ENCODE results near the gene ZC3H11A.
A peak's percentile ranks its signal among the peaks of the same experiment; 100 is the strongest.
"Not testable (repeated sequence)": the region's sequence is repeated elsewhere in the genome, so short reads cannot be mapped to it uniquely, and the experiment has no call there.

ZC3H11A gene

DNA sequence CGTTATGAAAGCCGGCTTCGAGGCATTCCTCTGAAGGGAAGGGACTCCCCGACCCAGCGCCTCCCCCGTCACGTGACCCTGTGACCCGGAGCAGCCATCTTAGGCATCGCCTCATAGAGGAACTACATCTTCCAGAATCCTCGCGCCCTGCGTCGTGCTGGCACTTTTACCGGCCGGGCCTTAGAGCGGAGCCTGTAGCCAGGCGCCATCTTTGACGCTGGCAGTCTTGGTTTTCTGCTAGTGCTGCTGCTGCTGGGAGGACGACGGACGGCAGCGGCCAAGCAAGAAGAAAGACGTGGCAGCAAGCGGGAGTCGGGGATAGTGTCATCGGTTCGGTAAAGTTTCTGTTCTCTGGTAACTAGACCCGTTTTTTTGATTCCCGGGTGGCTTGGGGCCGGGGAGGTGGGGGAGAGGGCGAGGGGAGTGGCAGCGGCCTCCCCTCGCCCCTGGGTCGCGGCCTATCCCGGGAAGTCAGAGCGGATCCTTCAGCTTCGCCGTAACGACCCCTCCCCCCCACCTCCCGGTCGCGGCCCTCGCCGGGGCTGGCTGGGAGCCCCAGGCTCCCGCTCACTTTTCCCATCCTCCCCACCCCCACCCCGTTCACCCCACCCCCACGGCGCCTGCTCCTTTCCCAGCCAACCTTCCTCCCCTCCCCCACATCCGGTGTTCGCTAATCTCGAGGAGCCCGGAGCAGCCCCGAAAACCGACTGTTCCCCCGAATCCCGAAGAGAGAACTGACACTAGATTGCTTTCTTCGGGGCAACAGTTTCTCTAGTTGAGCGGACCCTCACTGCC, at the start of gene ZC3H11A, which contains the start of gene ZBED6:
Gene ZC3H11A (plus strand): TSS at position 183 of the 795 bp plus-strand sequence. CDS start 21,448 bp downstream, outside the sequence.
Gene ZBED6 (plus strand): TSS at position 183 of the 795 bp plus-strand sequence. CDS start 1,900 bp downstream, outside the sequence.
- DNase-seq (ENCODE audit: low read depth), result peak; percentile 98

DNA sequence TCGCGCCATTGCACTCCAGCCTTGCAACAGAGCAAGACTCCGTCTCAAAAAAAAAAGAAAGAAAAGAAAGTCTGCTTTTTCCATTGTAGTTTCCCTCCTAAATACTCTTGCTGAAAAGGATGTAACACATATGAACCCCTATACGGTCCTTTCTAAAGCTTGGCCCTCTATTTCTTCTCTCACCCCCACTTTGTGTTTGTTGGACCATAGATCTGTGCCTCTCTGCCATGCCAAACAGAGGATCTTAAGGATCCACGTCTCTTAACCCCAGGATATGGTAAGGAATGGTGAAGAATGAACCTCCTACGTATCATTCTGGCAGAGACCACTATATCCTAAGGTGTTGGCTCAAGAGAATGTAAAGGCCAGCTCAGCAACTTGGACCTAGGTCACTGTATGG, 49.1 kb upstream of the ZC3H11A start:
- no peak for DNase-seq (ENCODE audit: low read depth)

GRCh38 chr1:203751051-203751450, 44.4 kb upstream of the ZC3H11A start:
- DNase-seq (ENCODE audit: low read depth), result no peak

GRCh38 chr1:203751618-203752361, 43.6 kb upstream of the ZC3H11A start:
- not testable (repeated sequence) for DNase-seq (ENCODE audit: low read depth)

DNA sequence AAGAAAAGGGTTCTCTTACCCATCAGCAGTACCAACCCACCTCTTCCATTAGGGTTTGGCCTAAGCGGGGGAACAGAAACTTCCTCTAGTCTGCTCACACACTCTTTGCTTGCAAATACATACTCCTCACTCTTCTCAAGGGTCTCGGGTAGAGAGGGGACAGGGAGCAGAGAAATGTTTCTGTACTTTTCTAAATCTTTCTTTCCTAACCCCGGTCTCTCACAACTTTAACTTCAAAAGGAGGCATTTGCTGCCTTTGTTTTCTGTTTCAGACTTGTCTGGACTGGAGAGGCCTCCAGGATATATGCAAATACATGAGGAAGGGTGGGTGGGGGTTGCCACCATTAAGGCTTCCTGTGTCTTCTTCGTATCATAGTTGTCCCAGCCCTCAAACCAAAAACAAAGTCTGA, 41.0 kb upstream of the ZC3H11A start:
- no peak for DNase-seq (ENCODE audit: low read depth)

- DNase-seq (ENCODE audit: low read depth), result no peak
Measured at GRCh38 chr1:203756036-203756435, 39.4 kb upstream of the ZC3H11A start.

- DNase-seq (ENCODE audit: low read depth), result not testable (repeated sequence)
Measured at GRCh38 chr1:203758749-203759148, 36.7 kb upstream of the ZC3H11A start.

GRCh38 chr1:203760506-203760905, 34.9 kb upstream of the ZC3H11A start:
- DNase-seq (ENCODE audit: low read depth), result no peak

GRCh38 chr1:203761958-203762357, 33.5 kb upstream of the ZC3H11A start:
- not testable (repeated sequence) for DNase-seq (ENCODE audit: low read depth)

- DNase-seq (ENCODE audit: low read depth), result no peak
Measured at GRCh38 chr1:203763505-203763904, 31.9 kb upstream of the ZC3H11A start.

GRCh38 chr1:203764105-203765028, 31.1 kb upstream of the ZC3H11A start:
- DNase-seq (ENCODE audit: low read depth), result no peak

DNA sequence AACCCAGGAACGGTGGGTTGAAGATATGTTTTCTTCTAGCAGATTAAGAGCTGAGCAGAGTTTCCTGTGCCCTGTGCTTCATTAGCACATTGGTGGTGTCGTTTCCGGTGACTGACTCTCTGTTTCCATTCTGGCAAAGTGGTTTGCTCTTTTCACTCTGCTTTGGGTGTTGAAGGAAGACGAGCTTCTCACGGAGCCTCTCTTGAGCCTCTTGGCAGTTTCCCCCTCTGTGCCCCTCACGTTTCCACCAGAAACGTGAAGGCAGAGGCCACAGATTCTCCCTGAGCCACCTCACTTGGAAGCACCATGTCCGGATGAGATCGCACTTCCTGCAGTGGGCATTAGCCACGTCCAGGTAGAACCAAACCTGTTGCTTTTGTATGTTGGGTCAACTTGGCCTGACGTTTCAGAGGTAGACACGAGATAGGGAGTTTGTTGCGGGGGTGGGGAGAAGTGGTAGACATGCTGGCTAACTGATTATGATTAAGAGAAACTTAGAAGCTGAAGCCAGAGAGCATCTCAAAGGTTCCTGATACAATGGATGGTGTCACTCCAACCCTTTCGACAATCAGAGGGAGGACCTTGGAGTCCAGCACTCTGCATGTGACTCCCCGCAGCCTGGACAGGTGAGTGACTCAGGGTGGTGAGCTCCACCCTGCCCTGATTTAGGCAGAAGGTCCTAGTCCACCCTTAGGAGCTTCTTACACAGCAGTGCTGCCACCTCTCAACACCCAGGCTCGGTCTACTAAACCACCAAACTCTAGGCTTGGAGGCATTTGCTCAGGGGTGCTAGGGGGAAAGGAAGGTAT, 30.2 kb upstream of the ZC3H11A start, which contains the start of gene LAX1:
Gene LAX1 (plus strand): TSS at position 155 of the 809 bp plus-strand sequence. CDS start 383 bp downstream, at position 538.
- DNase-seq (ENCODE audit: low read depth), result peak; percentile 81

DNA sequence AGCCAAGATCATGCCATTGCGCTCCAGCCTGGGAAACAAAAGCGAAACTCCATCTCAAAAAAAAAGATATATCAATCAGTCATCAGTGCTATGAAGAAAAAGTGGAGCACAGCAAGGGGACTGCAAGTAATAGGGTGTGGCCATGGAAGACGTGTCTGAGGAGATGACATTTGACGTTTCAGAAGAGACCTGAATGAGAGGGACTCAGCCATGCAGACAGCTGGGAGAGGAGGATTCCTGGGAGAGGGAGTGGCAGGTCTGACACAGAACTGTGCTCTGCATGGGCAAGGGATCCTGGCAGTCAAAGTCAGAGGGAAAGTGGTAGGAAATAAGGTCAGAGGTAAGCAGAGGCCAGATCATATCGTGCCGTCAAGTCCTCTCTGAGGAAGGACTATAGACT, 27.2 kb upstream of the ZC3H11A start:
- DNase-seq (ENCODE audit: low read depth), result no peak

DNA sequence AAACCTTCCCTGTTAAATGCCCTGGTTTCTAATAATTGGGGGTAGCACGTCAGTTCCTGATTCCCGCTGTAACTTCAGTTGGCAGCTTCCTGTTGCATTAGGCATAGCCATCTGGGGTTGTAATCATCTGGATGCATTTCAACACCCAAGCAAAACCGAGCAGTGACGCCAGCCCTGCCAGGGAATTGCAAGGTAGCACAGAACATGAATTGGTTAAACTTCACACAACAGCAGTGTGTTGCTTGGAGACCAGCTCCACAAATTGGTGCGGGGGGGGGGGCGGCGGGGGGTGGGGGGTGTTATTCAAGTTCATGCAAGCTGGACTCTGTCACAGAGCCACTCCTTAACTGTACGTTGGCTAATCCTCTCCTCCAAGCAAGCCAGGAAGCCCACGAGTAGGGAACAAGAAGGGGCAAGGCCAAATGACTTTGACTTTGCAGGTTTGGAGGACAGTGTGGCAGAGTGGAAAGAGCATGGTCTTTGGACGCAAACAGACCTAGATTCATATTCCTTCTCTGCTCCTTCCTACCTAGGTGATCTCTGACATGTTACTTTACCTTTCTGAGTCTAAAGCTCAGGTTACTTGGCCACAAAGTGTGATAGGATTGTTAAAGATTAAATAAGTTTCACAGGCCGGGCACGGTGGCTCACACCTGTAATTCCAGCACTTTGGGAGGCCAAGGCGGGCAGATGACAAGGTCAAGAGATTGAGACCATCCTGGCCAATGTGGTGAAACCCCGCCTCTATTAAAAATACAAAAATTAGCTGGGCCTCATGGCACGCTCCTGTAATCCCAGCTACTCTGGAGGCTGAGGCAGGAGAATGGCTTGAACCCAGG, 25.7 kb upstream of the ZC3H11A start:
- DNase-seq (ENCODE audit: low read depth), result no peak

DNA sequence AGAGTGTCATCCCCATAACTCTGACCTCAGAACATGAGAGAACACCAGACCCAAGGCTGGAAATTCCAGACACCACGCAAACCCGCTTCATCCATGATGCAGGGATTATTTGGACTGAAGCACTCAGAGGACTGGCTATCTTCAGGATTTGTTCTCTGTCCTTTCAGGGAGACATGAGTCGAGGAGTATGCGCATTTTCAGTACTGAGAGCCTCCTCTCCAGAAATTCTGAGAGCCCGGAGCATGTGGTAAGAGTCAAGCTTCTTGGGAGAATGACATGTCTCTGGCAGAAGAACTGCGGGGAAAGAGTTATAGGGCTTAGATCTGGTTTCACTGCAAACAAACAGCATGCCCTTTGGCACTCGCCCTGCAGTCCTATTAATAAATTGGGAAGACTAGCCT, 23.5 kb upstream of the ZC3H11A start:
- DNase-seq (ENCODE audit: low read depth), result no peak

DNA sequence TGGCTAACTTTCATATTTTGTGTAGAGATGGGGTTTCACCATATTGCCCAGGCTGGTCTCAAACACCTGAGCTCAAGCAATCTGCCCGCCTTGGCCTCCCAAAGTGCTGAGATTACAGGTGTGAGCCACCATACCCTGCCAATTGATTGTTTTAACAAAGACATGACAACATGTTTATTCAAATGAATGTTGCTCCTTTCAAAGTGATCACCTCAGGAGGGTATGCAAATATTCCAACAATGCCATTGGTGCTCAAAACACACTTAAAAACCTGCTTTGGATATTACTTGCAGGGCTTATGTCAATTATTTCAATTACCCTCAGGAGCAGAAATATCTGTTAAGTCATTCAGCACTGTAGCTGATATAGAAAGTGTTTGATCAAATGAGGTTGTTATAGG, 22.6 kb upstream of the ZC3H11A start:
- no peak for DNase-seq (ENCODE audit: low read depth)

DNA sequence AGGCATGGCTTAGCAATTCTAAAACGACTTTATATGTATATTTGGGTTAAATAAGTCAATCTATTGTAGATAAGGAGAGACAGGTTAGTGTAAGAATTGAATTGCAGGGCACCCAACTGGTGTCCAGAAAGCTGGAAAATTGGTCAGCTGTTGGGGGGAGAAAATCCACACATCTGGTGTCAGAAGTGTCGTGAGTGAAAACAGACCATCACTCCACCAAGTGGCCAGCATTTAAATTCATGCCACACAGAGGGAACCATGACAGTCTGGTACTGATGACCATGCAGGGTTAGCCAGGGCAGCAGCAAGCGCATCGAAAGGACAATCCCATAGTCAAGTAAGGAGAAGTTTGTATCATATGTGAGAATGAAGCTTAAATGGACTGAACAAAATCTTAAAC, 18.8 kb upstream of the ZC3H11A start:
- DNase-seq (ENCODE audit: low read depth), result no peak

DNA sequence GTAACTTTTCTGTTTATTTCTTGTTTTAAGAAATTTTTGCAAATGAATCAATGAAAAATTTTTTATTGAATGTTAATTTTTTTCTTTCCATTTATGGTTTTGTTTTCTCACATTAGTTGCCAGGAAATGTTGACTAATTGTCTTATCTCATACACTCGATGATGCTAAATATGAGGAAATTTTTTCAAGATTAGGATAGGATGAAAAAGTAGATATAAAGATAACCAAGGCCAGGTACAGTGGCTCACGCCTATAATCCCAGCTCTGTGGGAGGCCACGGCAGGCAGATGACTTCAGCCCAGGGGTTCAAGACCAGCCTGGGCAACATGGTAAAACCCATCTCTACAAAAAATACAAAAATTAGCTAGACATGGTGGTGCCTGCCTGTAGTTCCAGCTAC, 17.8 kb upstream of the ZC3H11A start:
- no peak for DNase-seq (ENCODE audit: low read depth)

DNA sequence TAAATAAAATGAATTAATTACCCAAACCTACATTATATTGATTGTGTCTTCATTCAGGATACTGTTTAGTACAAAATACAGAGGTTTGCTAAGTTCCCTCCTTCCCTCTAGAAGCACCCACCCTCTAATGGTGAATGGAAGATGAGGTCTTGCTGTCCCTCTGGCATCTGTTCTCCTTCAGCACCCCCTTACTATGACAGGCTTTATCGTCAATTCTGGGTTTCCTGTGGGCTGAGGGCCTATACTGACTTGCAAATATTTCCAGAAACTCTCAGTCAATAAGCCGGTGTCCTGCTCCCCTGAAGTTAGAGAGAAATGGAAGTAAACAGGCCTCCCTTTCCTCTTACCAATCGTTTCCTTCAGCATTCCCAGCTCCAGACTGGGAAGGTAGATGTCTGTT, 17.3 kb upstream of the ZC3H11A start:
- DNase-seq (ENCODE audit: low read depth), result no peak

DNA sequence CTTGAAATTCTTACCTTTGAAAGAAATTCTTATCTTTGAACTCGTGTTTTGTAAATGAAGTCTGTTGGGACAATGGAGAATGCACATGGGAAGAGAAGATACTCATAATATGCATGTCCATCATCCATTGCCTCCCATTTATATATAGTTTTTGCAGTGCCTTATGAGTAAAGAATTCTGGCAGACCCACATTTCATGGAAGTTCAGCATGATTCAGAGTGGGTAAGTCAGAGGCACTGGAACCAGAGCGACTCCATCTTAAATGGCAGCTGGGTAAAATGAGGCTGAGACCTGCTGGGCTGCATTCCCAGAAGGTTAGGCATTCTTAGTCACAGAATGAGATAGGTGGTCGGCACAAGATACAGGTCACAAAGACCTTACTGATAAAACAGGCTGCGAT, 16.6 kb upstream of the ZC3H11A start:
- DNase-seq (ENCODE audit: low read depth), result no peak

Measured in stimulated activated CD4-positive, alpha-beta T cell treated with anti-CD3 and anti-CD28 coated beads, Interleukin-2, amount 100 ng/mL, for 4 hours (primary cell).